Epithelial cell of proximal tubule (primary cell): ENCODE results near the gene MYG1. TPM values are rescaled to one million over a fixed set of nuclear protein-coding genes. Genes with fewer than 3 reads are reported as not detected.
"Not testable (repeated sequence)": the region's sequence is repeated elsewhere in the genome, so short reads cannot be mapped to it uniquely, and the experiment has no call there.

ENCODE experiments used
- DNase-seq: peaks from one replicate; pipeline ENCODE4 v3.0.0-alpha.2; 2011; ENCODE audit warnings: low read depth
- H3K4me3 ChIP-seq: 2 replicates; pipeline ENCODE4 v1.5.1; 2011; ENCODE audit warnings: low read depth, mild to moderate bottlenecking, low read length
- CTCF ChIP-seq: conservative IDR thresholded peaks from 2 replicates; pipeline ENCODE4 v1.5.1; 2012; ENCODE audit warnings: low read depth, mild to moderate bottlenecking, low read length
- total RNA-seq: library from RNA; depleted of rRNA; stranded (reverse); fragments of >200 nt; gene quantifications from 2 replicates; pipeline ENCODE4 v1.2.3, GENCODE V29; 2015

MYG1 gene
- total RNA-seq, 1 donor from 2014 or later, result 70.9 TPM

- TF ChIP-seq CTCF, result no peak
- no peak overlapping the region for H3K4me3 ChIP-seq
Observed at GRCh38 chr12:53328043-53328435, 28.5 kb downstream of the MYG1 start.

GRCh38 chr12:53330671-53331070 is 31.2 kb downstream of the MYG1 start:
- H3K4me3 ChIP-seq, result no peak overlapping the region
- DNase-seq, result no peak
- no peak for TF ChIP-seq CTCF

More at GRCh38 chr12:53328043-53328435, 28.5 kb downstream of the MYG1 start:
- DNase-seq, result no peak

- not testable (repeated sequence) for H3K4me3 ChIP-seq, DNase-seq
Observed at GRCh38 chr12:53332339-53332738, 32.8 kb downstream of the MYG1 start.

GRCh38 chr12:53332744-53333143 is 33.2 kb downstream of the MYG1 start:
- no peak for DNase-seq
- no peak for TF ChIP-seq CTCF
- H3K4me3 ChIP-seq, result no peak overlapping the region

GRCh38 chr12:53333289-53333688 is 33.8 kb downstream of the MYG1 start:
- no peak for DNase-seq
- no peak overlapping the region for H3K4me3 ChIP-seq
- no peak for TF ChIP-seq CTCF

- no peak for DNase-seq
- no peak for TF ChIP-seq CTCF
- H3K4me3 ChIP-seq, result no peak overlapping the region
Observed at GRCh38 chr12:53333845-53334244, 34.4 kb downstream of the MYG1 start.

GRCh38 chr12:53334822-53335221 is 35.3 kb downstream of the MYG1 start:
- no peak for TF ChIP-seq CTCF
- no peak overlapping the region for H3K4me3 ChIP-seq
- no peak for DNase-seq

- DNase-seq, result no peak
- H3K4me3 ChIP-seq, result no peak within 1 kb of the TSS
- no peak for TF ChIP-seq CTCF
Observed at GRCh38 chr12:53336181-53336681, 36.7 kb downstream of the MYG1 start, which contains the start of gene SP7. TSS of gene SP7 (minus strand) at chr12:53336354. CDS start at chr12:53335646, 708 bp downstream.
